Common myeloid progenitor, CD34-positive (primary cell): ENCODE measurements around the gene C9.

Experiments used
- CTCF ChIA-PET: fragments of 350-600 bp; sonication (Branson Sonifier 250); formaldehyde crosslinking; loops from one replicate; lab custom pipeline; 2021; ENCODE audit warnings: antibody characterized with exemption; lab: Charles Lee
- POLR2A ChIA-PET: fragments of 350-600 bp; sonication (Branson Sonifier 250); formaldehyde crosslinking; loops from one replicate; lab custom pipeline; 2021; ENCODE audit warnings: antibody characterized with exemption; lab: Charles Lee
- DNase-seq, 3 donors: peaks; one replicate each; pipeline versions ENCODE4 v3.0.0 to v3.0.0-alpha.2; 2013
- H3K27ac ChIP-seq, 2 experiments: 1 replicate in 1 of 2; 2 replicates in 1 of 2; pipeline ENCODE4 v1.7.0; 2013; ENCODE audit warnings: inconsistent platforms in 2 of 2, low read length in 2 of 2, mild to moderate bottlenecking in 2 of 2, low read depth in 1 of 2, moderate library complexity in 1 of 2; ENCODE audit not compliant: severe bottlenecking in 2 of 2, insufficient read depth in 1 of 2, poor library complexity in 1 of 2
- H3K27me3 ChIP-seq, 5 experiments: replicated peaks in 2 of 5; 1 replicate in 3 of 5; 2 replicates in 2 of 5; pipeline versions ENCODE4 v1.6.1 to v1.7.0; 2013; ENCODE audit warnings: low read length in 4 of 5, mild to moderate bottlenecking in 2 of 5, moderate library complexity in 2 of 5, inconsistent platforms in 1 of 5; ENCODE audit not compliant: insufficient read depth in 5 of 5, control insufficient read depth in 4 of 5
- H3K36me3 ChIP-seq, 4 experiments: 1 replicate in 2 of 4; 2 replicates in 2 of 4; pipeline versions ENCODE4 v1.6.1 to v1.7.0; 2013; ENCODE audit warnings: low read length in 3 of 4, control low read depth in 1 of 4, mild to moderate bottlenecking in 1 of 4; ENCODE audit not compliant: control insufficient read depth in 4 of 4, insufficient read depth in 4 of 4
- H3K4me1 ChIP-seq, 4 experiments: 1 replicate in 3 of 4; 2 replicates in 1 of 4; pipeline versions ENCODE4 v1.6.1 to v1.7.1; 2013; ENCODE audit warnings: low read length in 3 of 4, mild to moderate bottlenecking in 3 of 4, control low read depth in 1 of 4, inconsistent platforms in 1 of 4, moderate library complexity in 1 of 4; ENCODE audit not compliant: control insufficient read depth in 4 of 4, insufficient read depth in 4 of 4; ENCODE audit errors: control extremely low read depth in 1 of 4
- H3K4me3 ChIP-seq, 7 experiments: 1 replicate in 4 of 7; 2 replicates in 3 of 7; pipeline versions ENCODE4 v1.5.1 to v1.7.0; 2013; ENCODE audit warnings: mild to moderate bottlenecking in 7 of 7, low read length in 6 of 7, moderate library complexity in 6 of 7, inconsistent platforms in 2 of 7, low read depth in 2 of 7, control low read depth in 1 of 7; ENCODE audit not compliant: insufficient read depth in 4 of 7, control insufficient read depth in 1 of 7; ENCODE audit errors: extremely low read depth in 1 of 7
- H3K9me3 ChIP-seq, 5 experiments: 1 replicate in 4 of 5; 2 replicates in 1 of 5; pipeline versions ENCODE4 v1.6.1 to v1.7.1; 2013; ENCODE audit warnings: low read length in 4 of 5, mild to moderate bottlenecking in 2 of 5, inconsistent platforms in 1 of 5, low read depth in 1 of 5, moderate library complexity in 1 of 5; ENCODE audit not compliant: control insufficient read depth in 4 of 5, insufficient read depth in 2 of 5; ENCODE audit errors: control extremely low read depth in 1 of 5
- WGBS: methylation state at CpG from one replicate; pipeline ENCODE4 v1.1.5; 2013; ENCODE audit not compliant: insufficient coverage; 5-methylcytosine and 5-hydroxymethylcytosine counted together

C9 gene

DNA sequence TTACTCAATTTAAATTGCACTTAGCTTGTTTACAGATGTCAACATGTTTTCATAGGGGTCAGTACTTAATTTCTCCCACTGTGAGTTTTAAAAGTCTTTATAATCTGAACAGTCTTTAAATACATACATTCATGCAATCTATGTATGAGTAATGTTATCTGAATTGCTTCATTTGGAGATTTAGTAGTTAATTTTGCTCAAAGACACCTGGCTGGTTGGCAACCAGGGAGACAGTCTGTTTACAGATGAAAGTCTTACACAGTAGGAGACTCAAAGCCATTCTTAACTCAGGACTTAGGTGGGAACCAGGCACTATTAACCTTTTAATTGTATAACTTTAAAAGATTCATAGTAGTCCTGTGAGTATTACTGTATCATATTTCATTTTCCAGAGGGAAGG is 31.2 kb upstream of the C9 start:
- ChIA-PET CTCF (interaction anchor here (1.1 to 6.5 kb wide), 3 partner anchors 10 to 29 kb away, joined by 3 to 39 read pairs (median 26); partner anchors contain the start of gene DAB2), POLR2A (no interaction called here)
- Histone ChIP-seq H3K9me3 (no peaks in the 10 kb centered on the region), H3K27me3 (no peaks in the 10 kb centered on the region), H3K36me3 (peaks cover 0 to 14% (median 9%) of the 10 kb centered on the region in 4 experiments), H3K4me1 (peaks cover 15 to 29% (median 22%) of the 10 kb centered on the region in 4 experiments), H3K27ac (no peak overlapping the region), H3K4me3 (no peak overlapping the region)
- no peak for DNase-seq

DNA sequence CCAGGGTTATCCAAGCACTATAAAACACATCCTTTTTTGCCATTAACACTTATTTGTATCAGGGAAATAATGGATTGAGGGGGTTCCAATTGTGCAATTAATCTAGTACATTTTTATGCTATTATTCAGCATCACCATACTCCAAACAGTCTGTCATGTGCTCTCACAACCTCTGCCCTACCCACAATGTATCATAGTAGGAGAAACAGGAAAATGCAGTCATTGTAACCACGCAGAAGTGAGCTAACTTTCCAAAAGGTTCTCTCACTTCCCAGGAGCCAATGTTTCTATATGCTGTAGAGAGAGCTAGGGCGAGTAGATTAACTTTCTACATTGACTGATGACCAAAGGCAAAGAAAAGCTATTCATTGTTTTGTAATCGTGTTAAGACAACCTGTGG is 30.7 kb upstream of the C9 start:
- Histone ChIP-seq H3K9me3 (no peaks in the 10 kb centered on the region), H3K4me3 (no peak overlapping the region), H3K4me1 (peaks cover 13 to 23% (median 18%) of the 10 kb centered on the region in 4 experiments), H3K27ac (no peak overlapping the region), H3K36me3 (peaks cover 0 to 17% (median 13%) of the 10 kb centered on the region in 4 experiments), H3K27me3 (no peaks in the 10 kb centered on the region)
- ChIA-PET POLR2A (no interaction called here), CTCF (interaction anchor here (1.1 to 4.4 kb wide), 2 partner anchors 10 to 18 kb away, joined by 3 to 26 read pairs; no protein-coding TSS in a partner anchor)
- 100% methylated on average over 2 of the region's 3 CpGs for WGBS
- no peak for DNase-seq

DNA sequence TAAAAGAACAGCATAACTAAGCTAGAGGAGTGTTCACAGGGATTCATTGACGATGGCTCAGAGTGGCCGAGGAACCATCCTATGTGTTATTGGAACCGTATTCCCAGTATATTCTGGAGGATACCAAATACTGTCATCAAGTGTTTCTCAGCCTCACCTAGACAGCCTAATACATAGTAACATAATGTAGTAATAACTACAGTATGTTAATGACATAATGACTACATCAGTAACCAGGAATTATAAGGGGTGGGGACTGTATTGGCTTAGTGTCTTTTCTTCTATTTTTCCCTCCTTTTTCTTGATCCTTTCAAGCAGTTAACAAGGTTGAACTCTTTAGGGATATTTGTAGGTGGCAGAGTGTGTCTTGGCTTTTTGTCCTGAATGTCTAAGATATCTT is 26.6 kb upstream of the C9 start:
- ChIA-PET POLR2A (interaction anchor here (0.6 kb wide), 1 partner anchor 75 kb away, joined by 3 read pairs; no protein-coding TSS in a partner anchor), CTCF (interaction anchor here (2.1 kb wide), 1 partner anchor 12 kb away, joined by 7 read pairs; no protein-coding TSS in a partner anchor)
- Histone ChIP-seq H3K27me3 (no peaks in the 10 kb centered on the region), H3K36me3 (peaks cover 0 to 30% (median 19%) of the 10 kb centered on the region in 4 experiments), H3K4me3 (no peak overlapping the region), H3K4me1 (no peaks in the 10 kb centered on the region), H3K9me3 (no peaks in the 10 kb centered on the region), H3K27ac (no peak overlapping the region)
- WGBS: 100% methylated on average over 1 of the region's 3 CpGs
- no peak for DNase-seq

DNA sequence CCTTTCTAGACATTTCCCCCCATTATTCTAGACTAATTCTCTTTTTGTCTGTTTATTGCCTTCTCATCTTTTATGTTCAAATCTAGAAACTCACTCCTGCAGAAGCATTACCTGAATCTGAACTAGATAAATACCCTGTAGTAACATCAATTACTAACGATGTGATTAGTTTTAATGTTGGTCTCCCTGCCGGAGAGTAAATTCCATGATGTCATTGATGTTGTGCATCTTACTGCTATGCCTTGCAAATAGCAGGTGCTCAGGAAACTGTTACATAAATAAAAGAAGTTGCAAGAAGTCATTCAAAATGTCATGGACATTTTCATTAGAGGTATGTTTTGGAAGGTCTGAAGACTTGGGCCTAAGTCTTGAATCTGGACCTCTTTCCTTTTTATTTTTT is 23.0 kb upstream of the C9 start:
- no peaks in the 10 kb centered on the region for H3K27me3 ChIP-seq
- ChIA-PET CTCF (no interaction called here), POLR2A (no interaction called here)
- H3K4me1 ChIP-seq: no peaks in the 10 kb centered on the region
- no peak overlapping the region for H3K4me3 ChIP-seq
- H3K9me3 ChIP-seq: no peaks in the 10 kb centered on the region
- no peak for DNase-seq
- H3K36me3 ChIP-seq: peaks cover 3 to 40% (median 22%) of the 10 kb centered on the region in 4 experiments
- 86% methylated on average over 2 of the region's 2 CpGs for WGBS
- no peak overlapping the region for H3K27ac ChIP-seq

DNA sequence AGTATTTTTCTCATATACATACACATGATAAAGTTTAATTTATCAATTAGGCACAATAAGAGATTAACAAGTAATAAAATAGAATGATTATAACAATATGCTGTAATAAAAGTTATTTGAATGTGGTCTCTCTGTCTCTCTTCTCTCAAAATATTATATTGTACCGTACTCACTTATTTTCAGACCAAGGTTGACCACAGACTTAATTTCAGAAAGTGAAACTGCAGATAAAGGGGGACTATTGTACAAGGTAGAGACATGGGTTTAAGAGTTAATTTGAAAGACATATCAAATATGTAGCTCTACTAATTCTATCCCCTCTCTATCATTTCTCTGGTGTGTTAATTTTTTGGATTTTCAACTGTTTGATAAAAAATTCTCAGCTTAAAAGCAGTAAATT is 20.0 kb upstream of the C9 start:
- Histone ChIP-seq H3K4me3 (no peak overlapping the region), H3K27ac (no peak overlapping the region), H3K4me1 (no peaks in the 10 kb centered on the region), H3K27me3 (no peaks in the 10 kb centered on the region), H3K9me3 (no peaks in the 10 kb centered on the region), H3K36me3 (peaks cover 3 to 43% (median 13%) of the 10 kb centered on the region in 4 experiments)
- ChIA-PET CTCF (interaction anchor here (1.2 to 1.9 kb wide), 2 partner anchors 8 to 188 kb away, joined by 3 to 13 read pairs; no protein-coding TSS in a partner anchor), POLR2A (no interaction called here)
- no CpG with 5 or more reads among the region's 1 CpG for WGBS
- no peak for DNase-seq

DNA sequence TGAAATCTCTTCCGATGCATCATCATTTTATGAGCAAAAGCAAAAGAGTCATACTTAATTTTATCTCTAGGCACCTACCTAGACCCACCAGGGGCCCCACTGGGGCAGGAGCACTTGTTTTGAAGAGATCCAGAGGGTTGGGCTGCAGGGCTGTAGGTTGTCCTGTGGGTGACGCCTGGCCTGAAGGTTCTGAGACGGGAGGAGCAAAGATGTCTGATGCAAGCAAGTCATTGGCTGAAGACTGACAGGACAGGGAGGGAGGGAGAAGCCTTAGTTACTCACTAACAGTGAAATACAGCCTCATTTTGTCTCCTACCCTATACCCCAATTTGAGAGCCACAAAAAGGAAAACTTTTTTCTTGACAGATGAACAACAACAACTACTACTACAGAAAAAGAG is 17.1 kb upstream of the C9 start:
- H3K4me1 ChIP-seq: no peaks in the 10 kb centered on the region
- WGBS: 86% methylated on average over 1 of the region's 3 CpGs
- peaks cover 3 to 35% (median 11%) of the 10 kb centered on the region in 4 experiments for H3K36me3 ChIP-seq
- ChIA-PET CTCF (interaction anchor here (0.9 to 6.6 kb wide), 3 partner anchors 32 to 190 kb away, joined by 3 to 187 read pairs (median 85); no protein-coding TSS in a partner anchor), POLR2A (no interaction called here)
- H3K9me3 ChIP-seq: no peaks in the 10 kb centered on the region
- no peak for DNase-seq
- H3K4me3 ChIP-seq: no peak overlapping the region
- no peaks in the 10 kb centered on the region for H3K27me3 ChIP-seq
- no peak overlapping the region for H3K27ac ChIP-seq

DNA sequence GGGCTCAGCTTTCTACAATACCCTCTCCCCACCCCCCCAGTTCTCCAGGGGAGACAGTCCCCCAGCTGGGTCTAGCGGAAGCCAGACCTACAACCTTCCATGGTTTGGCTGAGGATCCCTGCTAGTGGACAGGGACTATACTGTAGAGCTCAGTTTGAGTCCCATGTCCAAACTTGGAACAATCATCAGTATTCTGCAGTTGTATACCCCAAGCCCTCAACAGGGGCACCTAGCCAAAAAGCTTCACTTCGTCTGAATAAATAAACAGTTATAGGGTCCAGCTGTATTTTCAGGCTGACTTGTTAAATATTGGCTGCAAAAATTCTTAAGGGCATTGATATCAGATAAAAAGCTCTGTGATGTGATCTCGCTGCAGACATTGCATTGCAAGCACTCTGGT is 15.4 kb upstream of the C9 start:
- no peak overlapping the region for H3K4me3 ChIP-seq
- no peak for DNase-seq
- H3K27ac ChIP-seq: no peak overlapping the region
- no peaks in the 10 kb centered on the region for H3K27me3 ChIP-seq
- no peaks in the 10 kb centered on the region for H3K9me3 ChIP-seq
- ChIA-PET POLR2A (interaction anchor here (0.6 kb wide), 1 partner anchor 163 kb away, joined by 4 read pairs; no protein-coding TSS in a partner anchor), CTCF (interaction anchor here (1.2 to 6.6 kb wide), 5 partner anchors 11 to 192 kb away, joined by 4 to 187 read pairs (median 26); no protein-coding TSS in a partner anchor)
- H3K4me1 ChIP-seq: no peaks in the 10 kb centered on the region
- peaks cover 3 to 36% (median 12%) of the 10 kb centered on the region in 4 experiments for H3K36me3 ChIP-seq
- 95% methylated on average over 2 of the region's 3 CpGs for WGBS
